ENCODE data around the gene TBC1D22A.

Gene TBC1D22A

DNA sequence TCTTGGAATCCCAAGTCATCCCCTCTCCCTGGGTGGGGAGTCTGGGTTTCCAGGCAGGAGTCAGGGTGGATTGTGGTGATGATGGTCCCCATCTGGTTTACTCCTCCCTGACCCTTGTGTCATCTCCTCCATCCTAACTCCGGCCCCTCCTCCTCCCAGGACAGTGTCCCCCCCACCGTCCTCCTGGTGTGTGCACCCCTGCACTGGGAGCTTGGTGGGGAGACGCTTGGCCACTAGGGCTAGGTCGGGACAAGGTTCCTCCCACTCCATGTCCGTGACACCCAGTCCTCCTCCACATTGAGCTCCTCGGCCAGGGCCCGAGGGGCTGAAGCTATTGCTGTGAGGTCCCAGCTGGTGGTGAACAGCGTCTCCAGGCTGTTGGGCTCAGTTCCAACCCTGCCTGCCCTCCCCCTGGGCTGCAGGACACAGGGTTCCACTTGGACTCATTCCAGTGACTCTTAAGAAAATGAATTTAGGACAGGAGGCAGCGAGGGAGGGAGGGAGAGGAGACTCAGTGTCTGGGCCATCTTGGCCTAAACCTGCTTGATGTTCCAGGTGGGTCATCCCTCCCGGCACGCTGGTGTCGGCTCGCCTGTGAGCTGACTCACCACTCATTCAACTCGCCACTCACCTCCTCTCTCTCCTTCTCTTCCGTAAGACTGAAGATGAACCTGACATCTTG is 433.2 kb downstream of the TBC1D22A start:
- H3K36me3 ChIP-seq (ENCODE audit: insufficient read depth) = no peaks in the 10 kb centered on the region
- no peak overlapping the region for H3K4me3 ChIP-seq (IDR thresholded peaks at IDR 0.05; ENCODE audit: insufficient read depth, low read depth, low read length)
- H3K79me2 ChIP-seq (ENCODE audit: insufficient read depth, low read depth) = no peaks in the 10 kb centered on the region
- no peaks in the 10 kb centered on the region for H3K27me3 ChIP-seq (ENCODE audit: insufficient read depth, low read depth)
- H3K4me1 ChIP-seq (ENCODE audit: low read depth, poor library complexity, severe bottlenecking) = no peaks in the 10 kb centered on the region
- no peak overlapping the region for H3K4me2 ChIP-seq
- no peak overlapping the region for H3K9ac ChIP-seq
- TF ChIP-seq, protein P1, sequence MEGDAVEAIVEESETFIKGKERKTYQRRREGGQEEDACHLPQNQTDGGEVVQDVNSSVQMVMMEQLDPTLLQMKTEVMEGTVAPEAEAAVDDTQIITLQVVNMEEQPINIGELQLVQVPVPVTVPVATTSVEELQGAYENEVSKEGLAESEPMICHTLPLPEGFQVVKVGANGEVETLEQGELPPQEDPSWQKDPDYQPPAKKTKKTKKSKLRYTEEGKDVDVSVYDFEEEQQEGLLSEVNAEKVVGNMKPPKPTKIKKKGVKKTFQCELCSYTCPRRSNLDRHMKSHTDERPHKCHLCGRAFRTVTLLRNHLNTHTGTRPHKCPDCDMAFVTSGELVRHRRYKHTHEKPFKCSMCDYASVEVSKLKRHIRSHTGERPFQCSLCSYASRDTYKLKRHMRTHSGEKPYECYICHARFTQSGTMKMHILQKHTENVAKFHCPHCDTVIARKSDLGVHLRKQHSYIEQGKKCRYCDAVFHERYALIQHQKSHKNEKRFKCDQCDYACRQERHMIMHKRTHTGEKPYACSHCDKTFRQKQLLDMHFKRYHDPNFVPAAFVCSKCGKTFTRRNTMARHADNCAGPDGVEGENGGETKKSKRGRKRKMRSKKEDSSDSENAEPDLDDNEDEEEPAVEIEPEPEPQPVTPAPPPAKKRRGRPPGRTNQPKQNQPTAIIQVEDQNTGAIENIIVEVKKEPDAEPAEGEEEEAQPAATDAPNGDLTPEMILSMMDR (conservative IDR thresholded peaks at IDR 0.05; ENCODE audit: low read depth, low read length) = no peak
- H3K27ac ChIP-seq = no peak overlapping the region
- no peaks in the 10 kb centered on the region for H4K20me1 ChIP-seq (ENCODE audit: insufficient read depth)
- no peak overlapping the region for H2AFZ ChIP-seq (ENCODE audit: low read depth)

DNA sequence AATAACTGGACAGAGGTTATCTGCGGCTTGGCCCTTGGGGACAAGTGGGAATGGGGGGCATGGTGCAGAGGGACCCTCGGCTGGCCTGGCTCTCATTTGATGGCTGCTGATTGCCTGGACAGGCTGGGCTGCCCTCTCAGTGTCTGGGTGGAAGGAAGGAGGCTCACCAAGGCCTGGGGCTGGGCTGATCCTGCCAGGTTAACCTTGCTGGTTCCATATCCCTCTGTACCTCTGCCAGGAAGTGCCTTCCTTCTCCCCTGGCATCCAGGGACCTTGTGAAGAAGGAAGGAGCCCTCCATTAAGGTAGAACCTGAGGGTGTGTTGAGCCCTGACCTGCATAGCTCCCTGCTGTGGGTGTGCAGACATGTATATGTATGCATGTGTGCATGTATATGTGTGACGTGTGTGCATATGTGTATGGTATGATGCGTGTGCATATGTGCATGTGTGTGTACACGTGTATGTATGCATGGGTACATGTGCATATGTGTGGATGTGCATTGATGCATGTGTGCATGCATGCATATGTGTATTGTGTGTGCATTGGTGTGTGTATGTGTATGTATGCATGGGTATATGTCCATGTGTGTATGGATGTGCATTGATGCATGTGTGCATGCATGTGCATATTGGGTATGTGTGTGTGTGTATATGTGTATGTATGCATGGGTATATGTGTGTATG is 433.9 kb downstream of the TBC1D22A start:
- Histone ChIP-seq H3K36me3 (ENCODE audit: insufficient read depth) (no peaks in the 10 kb centered on the region), H3K27me3 (ENCODE audit: insufficient read depth, low read depth) (no peaks in the 10 kb centered on the region), H3K4me2 (no peak overlapping the region), H3K9ac (no peak overlapping the region), H2AFZ (ENCODE audit: low read depth) (no peak overlapping the region), H3K4me1 (ENCODE audit: low read depth, poor library complexity, severe bottlenecking) (no peaks in the 10 kb centered on the region), H3K27ac (no peak overlapping the region), H3K79me2 (ENCODE audit: insufficient read depth, low read depth) (no peaks in the 10 kb centered on the region), H4K20me1 (ENCODE audit: insufficient read depth) (no peaks in the 10 kb centered on the region), H3K4me3 (IDR thresholded peaks at IDR 0.05; ENCODE audit: insufficient read depth, low read depth, low read length) (no peak overlapping the region)
- TF ChIP-seq, protein P1 (conservative IDR thresholded peaks at IDR 0.05; ENCODE audit: low read depth, low read length) = no peak

DNA sequence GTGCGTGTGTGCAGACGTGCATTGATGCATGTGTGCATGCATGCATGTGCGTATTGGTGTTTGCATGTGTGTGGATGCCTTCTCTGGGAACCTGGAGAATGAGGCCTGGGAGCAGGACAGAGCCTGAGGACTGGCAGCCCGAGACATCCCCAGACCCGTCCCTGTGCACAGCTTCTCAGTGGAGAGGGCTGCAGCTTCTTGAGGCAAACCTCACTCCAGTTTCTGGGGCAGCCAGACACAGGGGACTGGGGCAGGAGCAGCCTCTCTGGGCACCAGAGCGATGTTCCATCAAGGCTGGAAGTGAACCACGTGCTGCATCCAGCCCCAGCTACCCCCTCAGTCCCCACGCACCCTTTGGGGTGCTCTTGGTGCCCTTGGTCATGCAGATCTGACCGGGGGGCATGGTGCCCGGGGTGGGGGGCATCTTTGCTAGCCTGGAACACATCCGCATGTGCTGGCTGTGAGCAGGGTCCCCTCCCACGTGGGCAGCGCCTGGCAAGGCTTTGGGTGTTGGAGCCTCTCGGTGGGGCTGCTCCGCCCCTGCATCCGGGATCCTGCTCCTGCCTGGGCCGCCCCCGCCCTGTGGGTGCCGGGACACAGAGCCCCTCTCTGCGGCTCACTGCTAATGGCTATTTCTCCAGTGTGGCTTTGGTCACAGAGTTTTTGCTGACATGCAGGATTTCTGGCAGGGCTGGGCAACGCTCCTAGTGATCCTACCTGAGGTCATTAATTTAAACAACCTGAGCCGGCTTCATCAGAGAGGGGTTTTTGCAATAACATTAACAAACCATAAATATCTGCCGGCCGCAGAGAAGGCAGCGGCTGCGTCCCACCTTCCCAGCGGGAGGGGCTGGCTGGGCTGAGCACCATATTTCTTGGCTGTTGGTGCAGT is 434.7 kb downstream of the TBC1D22A start:
- H3K9ac ChIP-seq = no peak overlapping the region
- H3K4me3 ChIP-seq (IDR thresholded peaks at IDR 0.05; ENCODE audit: insufficient read depth, low read depth, low read length) = no peak overlapping the region
- H3K79me2 ChIP-seq (ENCODE audit: insufficient read depth, low read depth) = no peaks in the 10 kb centered on the region
- H3K4me1 ChIP-seq (ENCODE audit: low read depth, poor library complexity, severe bottlenecking) = no peaks in the 10 kb centered on the region
- no peak overlapping the region for H3K27ac ChIP-seq
- no peaks in the 10 kb centered on the region; the same call in 1 of the 2 replicates for H3K27me3 ChIP-seq (ENCODE audit: insufficient read depth, low read depth)
- H4K20me1 ChIP-seq (ENCODE audit: insufficient read depth) = no peaks in the 10 kb centered on the region
- H2AFZ ChIP-seq (ENCODE audit: low read depth) = no peak overlapping the region
- H3K36me3 ChIP-seq (ENCODE audit: insufficient read depth) = no peaks in the 10 kb centered on the region
- H3K4me2 ChIP-seq = no peak overlapping the region
- TF ChIP-seq, protein P1 (conservative IDR thresholded peaks at IDR 0.05; ENCODE audit: low read depth, low read length) = no peak

DNA sequence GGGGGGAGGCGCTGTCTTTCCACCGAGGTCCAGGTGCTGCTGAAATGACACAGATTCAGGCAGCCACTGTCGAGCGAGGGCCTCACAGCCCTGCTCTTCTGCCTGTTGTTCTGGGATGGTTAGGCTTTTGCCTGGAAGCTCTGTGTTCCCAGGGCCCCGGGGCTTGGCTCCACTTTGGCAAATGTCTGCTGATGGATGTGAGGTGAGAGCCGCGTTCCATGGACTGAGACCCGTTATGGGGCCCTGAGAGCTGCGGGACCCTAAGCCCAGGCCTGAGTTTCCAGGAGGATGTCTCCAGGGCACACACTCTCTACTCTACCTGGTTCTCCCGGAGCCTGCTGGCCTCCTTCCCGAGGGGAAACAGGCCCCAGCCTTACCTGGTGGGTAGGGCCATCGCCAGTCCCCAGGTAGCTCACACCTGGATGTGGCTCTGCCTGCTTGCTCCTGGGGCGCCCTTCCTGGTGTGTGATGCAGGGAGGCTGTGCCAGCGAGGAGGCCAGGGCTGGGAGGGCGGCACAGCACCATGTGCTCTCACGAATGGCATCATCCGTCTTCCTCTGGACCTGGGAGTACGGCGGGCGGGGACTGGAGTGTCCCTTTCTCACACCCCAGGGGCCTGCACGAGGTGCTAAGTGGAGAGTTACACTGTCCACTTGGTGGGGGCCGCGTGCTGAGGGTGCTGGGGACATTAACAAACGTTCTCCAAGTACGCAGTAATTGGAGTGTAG is 435.5 kb downstream of the TBC1D22A start:
- H4K20me1 ChIP-seq (ENCODE audit: insufficient read depth) = no peaks in the 10 kb centered on the region
- H3K4me1 ChIP-seq (ENCODE audit: low read depth, poor library complexity, severe bottlenecking) = no peaks in the 10 kb centered on the region
- no peak overlapping the region for H3K27ac ChIP-seq
- no peaks in the 10 kb centered on the region for H3K36me3 ChIP-seq (ENCODE audit: insufficient read depth)
- TF ChIP-seq, protein P1 (conservative IDR thresholded peaks at IDR 0.05; ENCODE audit: low read depth, low read length) = no peak
- H3K4me3 ChIP-seq (IDR thresholded peaks at IDR 0.05; ENCODE audit: insufficient read depth, low read depth, low read length) = no peak overlapping the region
- H2AFZ ChIP-seq (ENCODE audit: low read depth) = no peak overlapping the region
- no peak overlapping the region for H3K9ac ChIP-seq
- H3K27me3 ChIP-seq (ENCODE audit: insufficient read depth, low read depth) = no peaks in the 10 kb centered on the region; the same call in 1 of the 2 replicates
- no peak overlapping the region for H3K4me2 ChIP-seq
- no peaks in the 10 kb centered on the region for H3K79me2 ChIP-seq (ENCODE audit: insufficient read depth, low read depth)
